H9 (cell line): ENCODE results near the gene PRR35. TPM values are rescaled to one million over a fixed set of nuclear protein-coding genes. Genes with fewer than 3 reads are reported as not detected.

Experiments
- DNase-seq: peaks from one replicate; pipeline ENCODE4 v3.0.0-alpha.2; 2017
- H2AFZ ChIP-seq: one replicate; pipeline ENCODE4 v1.6.1; 2013; ENCODE audit warnings: mild to moderate bottlenecking, low read length, control low read depth, moderate library complexity
- H2AK5ac ChIP-seq: 2 replicates; pipeline ENCODE4 v1.6.1; 2013; ENCODE audit warnings: low read length, control low read depth, mixed read lengths; ENCODE audit not compliant: insufficient read length
- H2BK120ac ChIP-seq: one replicate; pipeline ENCODE4 v1.6.1; 2013; ENCODE audit warnings: low read depth, mild to moderate bottlenecking, low read length, control low read depth, inconsistent platforms; ENCODE audit not compliant: poor library complexity, severe bottlenecking
- H2BK12ac ChIP-seq: 2 replicates; pipeline ENCODE4 v1.6.1; 2013; ENCODE audit warnings: low read length, control low read depth, mixed read lengths, low read depth; ENCODE audit not compliant: insufficient read length
- H2BK15ac ChIP-seq: 2 replicates; pipeline ENCODE4 v1.6.1; 2013; ENCODE audit warnings: low read depth, low read length, control low read depth
- H2BK20ac ChIP-seq: one replicate; pipeline ENCODE4 v1.6.1; 2013; ENCODE audit warnings: low read depth, mild to moderate bottlenecking, low read length, control low read depth, inconsistent platforms; ENCODE audit not compliant: poor library complexity, severe bottlenecking
- H2BK5ac ChIP-seq: 2 replicates; pipeline ENCODE4 v1.6.1; 2013; ENCODE audit warnings: low read length, control low read depth, mixed read lengths; ENCODE audit not compliant: insufficient read length
- H3K14ac ChIP-seq: 2 replicates; pipeline ENCODE4 v1.6.1; 2013; ENCODE audit warnings: low read length, control low read depth; ENCODE audit not compliant: insufficient read depth
- H3K18ac ChIP-seq: 2 replicates; pipeline ENCODE4 v1.6.1; 2013; ENCODE audit warnings: low read depth, mild to moderate bottlenecking, mixed read lengths, low read length, control low read depth; ENCODE audit not compliant: insufficient read length
- H3K23ac ChIP-seq: 2 replicates; pipeline ENCODE4 v1.6.1; 2013; ENCODE audit warnings: low read length, control low read depth, mixed read lengths, low read depth; ENCODE audit not compliant: insufficient read length
- H3K23me2 ChIP-seq: 2 replicates; pipeline ENCODE4 v1.6.1; 2013; ENCODE audit warnings: low read depth, mild to moderate bottlenecking, mixed read lengths, low read length, control low read depth; ENCODE audit not compliant: insufficient read length, poor library complexity, severe bottlenecking
- H3K27ac ChIP-seq: 2 replicates; pipeline ENCODE4 v1.5.1; 2013; ENCODE audit warnings: low read length, control low read depth, mixed read lengths, low read depth; ENCODE audit not compliant: insufficient read length
- H3K27me3 ChIP-seq: 2 replicates; pipeline ENCODE4 v1.6.1; 2013; ENCODE audit warnings: low read length, control low read depth, inconsistent platforms; ENCODE audit not compliant: insufficient read depth
- H3K4ac ChIP-seq: 2 replicates; pipeline ENCODE4 v1.6.1; 2013; ENCODE audit warnings: low read depth, mild to moderate bottlenecking, control low read depth, inconsistent platforms, low read length, moderate library complexity
- H3K4me1 ChIP-seq: 2 replicates; pipeline ENCODE4 v1.6.1; 2013; ENCODE audit warnings: low read length, control low read depth, inconsistent platforms; ENCODE audit not compliant: insufficient read depth
- H3K4me2 ChIP-seq: 2 replicates; pipeline ENCODE4 v1.6.1; 2013; ENCODE audit warnings: low read length, control low read depth, mixed read lengths; ENCODE audit not compliant: insufficient read length, insufficient read depth
- H3K56ac ChIP-seq: 2 replicates; pipeline ENCODE4 v1.6.1; 2013; ENCODE audit warnings: low read depth, mild to moderate bottlenecking, mixed read lengths, low read length, control low read depth; ENCODE audit not compliant: insufficient read length
- H3K79me1 ChIP-seq: 2 replicates; pipeline ENCODE4 v1.6.1; 2013; ENCODE audit warnings: low read depth, mild to moderate bottlenecking, moderate library complexity, low read length, control low read depth, inconsistent platforms; ENCODE audit not compliant: insufficient read depth, poor library complexity, severe bottlenecking
- H3K79me2 ChIP-seq: 2 replicates; pipeline ENCODE4 v1.6.1; 2013; ENCODE audit warnings: low read length, control low read depth, inconsistent platforms; ENCODE audit not compliant: insufficient read depth
- H3K9ac ChIP-seq: 2 replicates; pipeline ENCODE4 v1.6.1; 2013; ENCODE audit warnings: low read length, control low read depth, mixed read lengths; ENCODE audit not compliant: insufficient read length; ENCODE audit errors: extremely low read depth
- H3K9me3 ChIP-seq: one replicate; pipeline ENCODE4 v1.6.1; 2013; ENCODE audit warnings: low read depth, low read length, inconsistent platforms; ENCODE audit not compliant: control insufficient read depth
- H3T11ph ChIP-seq: one replicate; pipeline ENCODE4 v1.6.1; 2013; ENCODE audit warnings: mild to moderate bottlenecking, low read length, control low read depth, inconsistent platforms
- H4K20me1 ChIP-seq: one replicate; pipeline ENCODE4 v1.6.1; 2013; ENCODE audit not compliant: control insufficient read depth, insufficient read length, insufficient read depth
- H4K5ac ChIP-seq: 2 replicates; pipeline ENCODE4 v1.6.1; 2013; ENCODE audit warnings: low read depth, mild to moderate bottlenecking, mixed read lengths, low read length, control low read depth; ENCODE audit not compliant: insufficient read length
- H4K8ac ChIP-seq: replicated peaks from 2 replicates; pipeline ENCODE4 v1.6.1; 2013; ENCODE audit warnings: low read length, control low read depth, mixed read lengths, low read depth; ENCODE audit not compliant: insufficient read length
- H4K91ac ChIP-seq: 2 replicates; pipeline ENCODE4 v1.6.1; 2013; ENCODE audit warnings: low read depth, mild to moderate bottlenecking, moderate library complexity, mixed read lengths, low read length, control low read depth; ENCODE audit not compliant: insufficient read length
- H3K27ac Mint-ChIP-seq, 3 experiments: 2 replicates in 2 of 3; 3 replicates in 1 of 3; pipeline ENCODE4 v1.8.0; 2020 to 2021; ENCODE audit warnings: mixed read lengths in 3 of 3, mild to moderate bottlenecking in 1 of 3, moderate library complexity in 1 of 3
- H3K27me3 Mint-ChIP-seq: 2 replicates; pipeline ENCODE4 v1.8.0; 2021; ENCODE audit warnings: low read depth, mild to moderate bottlenecking, moderate library complexity, mixed read lengths
- H3K36me3 Mint-ChIP-seq, 3 experiments: 2 replicates in 2 of 3; 3 replicates in 1 of 3; pipeline ENCODE4 v1.8.0; 2020 to 2021; ENCODE audit warnings: low read depth in 3 of 3, mixed read lengths in 3 of 3; ENCODE audit not compliant: insufficient read depth in 1 of 3
- H3K4me1 Mint-ChIP-seq, 2 experiments: 2 replicates each; pipeline ENCODE4 v1.8.0; 2020; ENCODE audit warnings: mixed read lengths in 2 of 2
- H3K4me3 Mint-ChIP-seq, 2 experiments: 2 replicates in 1 of 2; 3 replicates in 1 of 2; pipeline ENCODE4 v1.8.0; 2020 to 2021; ENCODE audit warnings: mild to moderate bottlenecking in 2 of 2, mixed read lengths in 2 of 2, moderate library complexity in 1 of 2
- H3K9me3 Mint-ChIP-seq, 2 experiments: 2 replicates in 1 of 2; 3 replicates in 1 of 2; pipeline ENCODE4 v1.8.0; 2020; ENCODE audit warnings: mild to moderate bottlenecking in 2 of 2, mixed read lengths in 2 of 2, moderate library complexity in 1 of 2
- CTCF ChIP-seq: fragments of 200-600 bp; sonication (generic); conservative IDR thresholded peaks from 3 replicates; pipeline ENCODE4 v1.8.0; 2021; ENCODE audit warnings: antibody characterized with exemption, mild to moderate bottlenecking
- WGBS: extraction: QIAGEN DNeasy Blood & Tissue Kit; methylation state at CpG from one replicate; pipeline ENCODE4 v1.1.7; 2013; ENCODE audit warnings: missing lambda C conversion rate, low lambda C conversion rate, mixed read lengths; ENCODE audit not compliant: insufficient read length; ENCODE audit errors: extremely low coverage; 5-methylcytosine and 5-hydroxymethylcytosine counted together
- total RNA-seq: library from RNA; stranded (reverse); gene quantifications from 2 replicates; pipeline ENCODE4 v1.2.1, GENCODE V29; 2021

The PRR35 gene
- total RNA-seq, 1 experiment from 2014 or later, result 0.33 TPM

- no peak for DNase-seq
- H3K79me2 ChIP-seq, result no peaks in the 10 kb centered on the region; the same call in 1 of the 2 replicates
- H3K36me3 Mint-ChIP-seq, result peaks cover 3 to 15% (median 6%) of the 10 kb centered on the region in 3 experiments; a peak in 6 of 7 replicates
These were observed 22.5 kb upstream of the PRR35 start for GRCh38 chr16:537415-538335.

More at GRCh38 chr16:537415-538335, 22.5 kb upstream of the PRR35 start:
- Histone ChIP-seq H3K23ac (no peak overlapping the region), H2BK12ac (no peak overlapping the region), H3K4me2 (no peak overlapping the region), H3K9ac (no peak overlapping the region), H3K4ac (no peak overlapping the region), H3K14ac (no peak overlapping the region), H2BK120ac (no peak overlapping the region), H3T11ph (no peak overlapping the region), H4K8ac (no peak overlapping the region), H3K4me1 (no peaks in the 10 kb centered on the region), H3K23me2 (no peaks in the 10 kb centered on the region), H2BK15ac (no peak overlapping the region), H4K20me1 (no peaks in the 10 kb centered on the region), H4K5ac (no peak overlapping the region), H3K27me3 (no peaks in the 10 kb centered on the region), H2AK5ac (no peak overlapping the region), H3K18ac (no peak overlapping the region), H3K9me3 (no peaks in the 10 kb centered on the region), H2AFZ (no peak overlapping the region), H2BK20ac (no peak overlapping the region), H3K79me1 (no peaks in the 10 kb centered on the region), H4K91ac (no peak overlapping the region), H3K56ac (no peak overlapping the region), H2BK5ac (no peak overlapping the region), H3K27ac (no peak overlapping the region)
- Mint-ChIP-seq H3K27ac (no peak overlapping the region; a peak in 1 of 7 replicates), H3K27me3 (no peaks in the 10 kb centered on the region), H3K4me1 (no peaks in the 10 kb centered on the region), H3K4me3 (no peak overlapping the region), H3K9me3 (no peaks in the 10 kb centered on the region)
- WGBS, result no CpG with 5 or more reads among the region's 60 CpGs
- TF ChIP-seq CTCF, result peak; percentile 45
